ENCODE data around the gene INSC. TPM values are rescaled to one million over a fixed set of nuclear protein-coding genes. Genes with fewer than 3 reads are reported as not detected.

The INSC gene
- total RNA-seq, 1 donor from 2014 or later = 0.23 TPM

DNA sequence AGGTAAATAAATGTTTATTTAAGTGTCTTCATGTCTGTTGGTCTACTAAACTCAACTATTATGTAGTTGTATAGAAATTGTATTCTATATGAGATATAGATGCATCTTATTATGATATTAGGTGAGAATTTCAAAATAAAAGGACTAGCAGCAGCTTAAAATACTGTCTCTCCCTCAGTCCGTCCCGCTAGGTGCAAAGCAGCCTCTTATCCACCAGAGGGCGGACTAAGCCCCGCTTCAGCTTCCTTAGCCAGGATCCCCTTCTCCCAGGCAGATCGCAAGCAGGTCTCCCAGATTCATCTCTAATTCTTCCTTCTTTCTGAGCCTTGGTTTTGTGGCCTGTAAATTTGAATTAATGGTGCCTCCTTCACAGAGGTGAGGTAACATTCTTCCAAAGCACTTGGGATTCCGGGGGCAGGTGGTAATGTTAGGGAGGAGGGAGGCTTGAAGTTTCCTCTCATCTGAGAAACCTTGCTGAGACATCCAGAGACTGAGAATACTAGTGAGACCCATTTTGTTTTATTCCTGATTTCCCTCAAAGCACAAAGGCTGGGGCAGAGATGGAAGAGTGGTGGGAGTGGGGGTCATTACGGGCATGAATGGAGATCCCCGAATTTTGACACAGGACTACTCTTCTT, 13.5 kb upstream of the INSC start:
- H3K4me1 Mint-ChIP-seq (ENCODE audit: unreplicated experiment) = no peaks in the 10 kb centered on the region
- no peak overlapping the region for H3K4me3 Mint-ChIP-seq (ENCODE audit: unreplicated experiment)
- H3K9me3 Mint-ChIP-seq (ENCODE audit: unreplicated experiment) = no peaks in the 10 kb centered on the region
- TF ChIP-seq, protein P1, sequence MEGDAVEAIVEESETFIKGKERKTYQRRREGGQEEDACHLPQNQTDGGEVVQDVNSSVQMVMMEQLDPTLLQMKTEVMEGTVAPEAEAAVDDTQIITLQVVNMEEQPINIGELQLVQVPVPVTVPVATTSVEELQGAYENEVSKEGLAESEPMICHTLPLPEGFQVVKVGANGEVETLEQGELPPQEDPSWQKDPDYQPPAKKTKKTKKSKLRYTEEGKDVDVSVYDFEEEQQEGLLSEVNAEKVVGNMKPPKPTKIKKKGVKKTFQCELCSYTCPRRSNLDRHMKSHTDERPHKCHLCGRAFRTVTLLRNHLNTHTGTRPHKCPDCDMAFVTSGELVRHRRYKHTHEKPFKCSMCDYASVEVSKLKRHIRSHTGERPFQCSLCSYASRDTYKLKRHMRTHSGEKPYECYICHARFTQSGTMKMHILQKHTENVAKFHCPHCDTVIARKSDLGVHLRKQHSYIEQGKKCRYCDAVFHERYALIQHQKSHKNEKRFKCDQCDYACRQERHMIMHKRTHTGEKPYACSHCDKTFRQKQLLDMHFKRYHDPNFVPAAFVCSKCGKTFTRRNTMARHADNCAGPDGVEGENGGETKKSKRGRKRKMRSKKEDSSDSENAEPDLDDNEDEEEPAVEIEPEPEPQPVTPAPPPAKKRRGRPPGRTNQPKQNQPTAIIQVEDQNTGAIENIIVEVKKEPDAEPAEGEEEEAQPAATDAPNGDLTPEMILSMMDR (IDR thresholded peaks at IDR 0.05; ENCODE audit: unreplicated experiment) = peak; percentile 80
- H3K27ac Mint-ChIP-seq (ENCODE audit: unreplicated experiment) = no peak overlapping the region
- no peaks in the 10 kb centered on the region for H3K36me3 Mint-ChIP-seq (ENCODE audit: low read depth, unreplicated experiment)
- peaks cover 3% of the 10 kb centered on the region for H3K27me3 Mint-ChIP-seq (ENCODE audit: unreplicated experiment)
- peak; percentile 72 for DNase-seq (ENCODE audit: low spot score)

DNA sequence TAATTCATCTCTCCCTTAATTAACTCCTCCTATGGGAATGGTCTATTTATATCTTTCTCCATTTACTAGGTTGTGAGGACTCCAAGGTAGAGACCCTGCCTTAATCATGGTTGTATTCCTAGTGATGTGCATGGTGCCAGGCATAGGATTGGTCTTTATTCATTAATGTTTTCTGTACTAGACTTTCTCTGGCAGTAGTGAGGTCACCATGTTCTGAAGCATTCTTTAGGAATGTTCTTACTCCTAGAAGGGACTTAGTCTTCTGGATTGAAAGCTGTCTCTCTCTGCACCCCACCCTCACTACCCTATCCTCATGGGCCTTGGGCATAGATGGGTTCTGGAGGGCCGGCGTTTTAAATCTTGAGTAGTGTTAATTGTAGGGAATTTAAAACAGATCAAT, 10.6 kb upstream of the INSC start:
- DNase-seq (ENCODE audit: low spot score) = no peak
- H3K4me1 Mint-ChIP-seq (ENCODE audit: unreplicated experiment) = no peaks in the 10 kb centered on the region
- no peaks in the 10 kb centered on the region for H3K36me3 Mint-ChIP-seq (ENCODE audit: low read depth, unreplicated experiment)
- TF ChIP-seq, protein P1 (IDR thresholded peaks at IDR 0.05; ENCODE audit: unreplicated experiment) = no peak
- peaks cover 3% of the 10 kb centered on the region for H3K27me3 Mint-ChIP-seq (ENCODE audit: unreplicated experiment)
- H3K27ac Mint-ChIP-seq (ENCODE audit: unreplicated experiment) = no peak overlapping the region
- no peaks in the 10 kb centered on the region for H3K9me3 Mint-ChIP-seq (ENCODE audit: unreplicated experiment)
- no peak overlapping the region for H3K4me3 Mint-ChIP-seq (ENCODE audit: unreplicated experiment)

DNA sequence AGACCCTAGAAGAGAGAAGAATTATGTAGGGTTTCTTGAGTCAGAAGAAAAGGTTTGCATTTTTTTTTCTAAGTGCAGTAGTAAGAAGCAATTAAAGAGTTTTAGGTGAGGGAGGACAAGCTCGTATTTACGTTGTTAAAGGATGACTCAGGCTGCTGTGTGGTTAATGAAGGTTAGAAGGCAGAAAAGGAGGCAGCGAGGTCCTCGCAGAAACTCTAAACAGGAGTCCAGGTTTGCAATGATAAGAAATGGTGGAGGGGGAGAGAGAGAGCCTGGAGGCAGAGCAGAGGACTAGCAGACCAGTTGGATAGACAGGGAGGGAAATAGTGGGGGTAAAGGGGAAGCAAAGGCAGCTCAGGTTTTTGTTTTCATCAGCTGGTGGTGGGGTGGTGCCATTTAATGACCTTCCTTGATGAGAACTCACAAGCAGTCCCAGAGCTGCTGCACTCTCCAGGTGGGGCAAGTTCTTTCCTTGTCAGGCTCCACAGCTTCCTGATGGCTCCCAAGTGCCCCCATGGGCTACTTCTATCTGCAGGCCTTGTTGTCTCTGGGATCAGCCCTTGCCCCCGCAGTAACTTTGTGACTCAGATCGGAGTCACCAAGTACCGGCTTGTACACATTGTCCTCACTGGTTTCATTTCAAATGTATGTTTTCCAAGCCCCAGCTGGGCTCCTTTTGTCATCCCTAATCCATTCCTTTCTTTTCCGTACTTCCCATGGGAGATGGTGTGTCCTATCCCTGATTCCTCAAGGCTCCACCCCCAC, 8.3 kb upstream of the INSC start:
- TF ChIP-seq, protein P1 (IDR thresholded peaks at IDR 0.05; ENCODE audit: unreplicated experiment) = no peak
- H3K36me3 Mint-ChIP-seq (ENCODE audit: low read depth, unreplicated experiment) = no peaks in the 10 kb centered on the region
- H3K4me3 Mint-ChIP-seq (ENCODE audit: unreplicated experiment) = no peak overlapping the region
- no peaks in the 10 kb centered on the region for H3K4me1 Mint-ChIP-seq (ENCODE audit: unreplicated experiment)
- DNase-seq (ENCODE audit: low spot score) = no peak
- peaks cover 2% of the 10 kb centered on the region for H3K27me3 Mint-ChIP-seq (ENCODE audit: unreplicated experiment)
- H3K27ac Mint-ChIP-seq (ENCODE audit: unreplicated experiment) = no peak overlapping the region
- no peaks in the 10 kb centered on the region for H3K9me3 Mint-ChIP-seq (ENCODE audit: unreplicated experiment)

DNA sequence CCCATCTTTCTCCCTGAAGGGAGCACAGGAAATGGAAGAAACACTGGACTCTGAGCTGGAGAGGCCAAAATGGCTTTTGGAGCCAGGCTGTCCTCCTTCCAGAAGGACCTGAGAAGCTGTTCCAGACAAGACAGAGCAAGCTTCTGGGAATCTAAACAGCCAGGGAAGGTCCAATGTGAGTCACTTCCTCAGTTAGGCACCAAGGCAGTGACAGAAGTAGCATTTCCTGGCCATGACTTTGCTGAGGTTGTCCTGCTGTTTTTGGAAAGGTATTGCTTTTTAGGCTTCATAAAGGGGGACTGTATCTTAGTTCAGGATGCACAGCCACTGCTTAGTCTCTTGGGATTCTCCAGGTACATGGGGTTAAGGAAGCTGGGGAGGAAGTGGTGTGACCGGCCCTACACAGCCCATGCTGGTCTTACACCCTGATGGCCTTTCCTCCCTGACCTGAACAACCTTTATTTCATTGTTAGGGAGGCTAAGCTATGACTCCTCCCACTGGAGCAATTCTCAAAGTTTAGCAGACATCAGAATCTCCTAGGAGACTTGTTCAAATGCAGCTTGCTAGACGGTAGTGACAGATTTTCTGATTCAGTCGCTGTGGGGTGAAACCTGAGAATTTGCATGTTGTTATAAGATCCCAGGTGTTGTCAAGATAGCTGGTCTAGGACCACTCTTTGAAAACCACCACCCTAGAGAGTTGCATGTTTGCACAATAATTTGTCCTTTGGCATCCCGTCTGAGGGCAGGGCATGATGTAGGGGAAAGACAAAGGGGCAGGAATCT, 6.8 kb upstream of the INSC start:
- no peaks in the 10 kb centered on the region for H3K36me3 Mint-ChIP-seq (ENCODE audit: low read depth, unreplicated experiment)
- no peak overlapping the region for H3K4me3 Mint-ChIP-seq (ENCODE audit: unreplicated experiment)
- H3K9me3 Mint-ChIP-seq (ENCODE audit: unreplicated experiment) = no peaks in the 10 kb centered on the region
- DNase-seq (ENCODE audit: low spot score) = no peak
- H3K4me1 Mint-ChIP-seq (ENCODE audit: unreplicated experiment) = no peaks in the 10 kb centered on the region
- H3K27ac Mint-ChIP-seq (ENCODE audit: unreplicated experiment) = no peak overlapping the region
- TF ChIP-seq, protein P1 (IDR thresholded peaks at IDR 0.05; ENCODE audit: unreplicated experiment) = no peak
- H3K27me3 Mint-ChIP-seq (ENCODE audit: unreplicated experiment) = peaks cover 1% of the 10 kb centered on the region
